Astrocyte (in vitro differentiated cells and primary cell): Measurements from ENCODE around the gene MVD. TPM values are rescaled to one million over a fixed set of nuclear protein-coding genes. Genes with fewer than 3 reads are reported as not detected.

Source experiments
- DNase-seq: peaks from one replicate; pipeline ENCODE4 v3.0.0-alpha.2; 2010; ENCODE audit warnings: low read depth
- FAIRE-seq: peaks from 2 replicates; lab custom pipeline; 2011; peaks lifted over from hg19 to GRCh38; lab: Jason Lieb, UNC
- H2AFZ ChIP-seq: 2 replicates; pipeline ENCODE4 v1.6.0; 2012; ENCODE audit warnings: low read depth, low read length, inconsistent platforms
- H3K27ac ChIP-seq: 2 replicates; pipeline ENCODE4 v1.5.1; 2011; ENCODE audit warnings: low read depth, low read length, inconsistent platforms
- H3K27me3 ChIP-seq: 2 replicates; pipeline ENCODE4 v1.6.0; 2011; ENCODE audit warnings: low read length, inconsistent platforms; ENCODE audit not compliant: insufficient read depth
- H3K36me3 ChIP-seq: 2 replicates; pipeline ENCODE4 v1.5.1; 2011; ENCODE audit warnings: low read length, inconsistent platforms; ENCODE audit not compliant: insufficient read depth
- H3K4me1 ChIP-seq: 2 replicates; pipeline ENCODE4 v1.5.1; 2011; ENCODE audit warnings: low read length, inconsistent platforms; ENCODE audit not compliant: insufficient read depth
- H3K4me2 ChIP-seq: 2 replicates; pipeline ENCODE4 v1.6.0; 2012; ENCODE audit warnings: low read length, inconsistent platforms
- H3K4me3 ChIP-seq: 2 replicates; pipeline ENCODE4 v1.5.1; 2011; ENCODE audit warnings: low read depth, mild to moderate bottlenecking, low read length, inconsistent platforms; ENCODE audit not compliant: insufficient read depth
- H3K79me2 ChIP-seq: 2 replicates; pipeline ENCODE4 v1.6.0; 2012; ENCODE audit warnings: mild to moderate bottlenecking, low read length, inconsistent platforms; ENCODE audit not compliant: insufficient read depth
- H3K9ac ChIP-seq: 2 replicates; pipeline ENCODE4 v1.6.0; 2012; ENCODE audit warnings: mild to moderate bottlenecking, low read length, inconsistent platforms
- H3K9me3 ChIP-seq: 2 replicates; pipeline ENCODE4 v1.5.1; 2012; ENCODE audit warnings: low read depth, mild to moderate bottlenecking, low read length, inconsistent platforms; ENCODE audit not compliant: insufficient read depth
- H4K20me1 ChIP-seq: 2 replicates; pipeline ENCODE4 v1.6.0; 2012; ENCODE audit warnings: low read length, inconsistent platforms; ENCODE audit not compliant: insufficient read depth
- H3K27ac Mint-ChIP-seq: one replicate; pipeline ENCODE4 v1.8.0; 2021; ENCODE audit warnings: mild to moderate bottlenecking, mixed read lengths; ENCODE audit not compliant: unreplicated experiment
- H3K27me3 Mint-ChIP-seq: one replicate; pipeline ENCODE4 v1.8.0; 2021; ENCODE audit warnings: low read depth, mixed read lengths; ENCODE audit not compliant: unreplicated experiment
- H3K36me3 Mint-ChIP-seq: one replicate; pipeline ENCODE4 v1.8.0; 2021; ENCODE audit warnings: low read depth, mixed read lengths; ENCODE audit not compliant: unreplicated experiment
- H3K4me1 Mint-ChIP-seq: one replicate; pipeline ENCODE4 v1.8.0; 2021; ENCODE audit warnings: low read depth, mixed read lengths; ENCODE audit not compliant: unreplicated experiment
- H3K4me3 Mint-ChIP-seq: one replicate; pipeline ENCODE4 v1.8.0; 2021; ENCODE audit warnings: mild to moderate bottlenecking, moderate library complexity, mixed read lengths; ENCODE audit not compliant: unreplicated experiment
- H3K9me3 Mint-ChIP-seq: one replicate; pipeline ENCODE4 v1.8.0; 2021; ENCODE audit warnings: mild to moderate bottlenecking, mixed read lengths; ENCODE audit not compliant: unreplicated experiment
- EZH2 ChIP-seq: IDR thresholded peaks from 2 replicates; pipeline ENCODE4 v1.6.1; 2012; ENCODE audit warnings: mild to moderate bottlenecking, low read length, inconsistent platforms; ENCODE audit not compliant: insufficient read depth
- total RNA-seq: library from RNA; stranded (reverse); gene quantifications from 2 replicates; pipeline ENCODE4 v1.2.1, GENCODE V29; 2021
- TF ChIP-seq, protein P1 (sequence below): IDR thresholded peaks from 2 replicates; pipeline ENCODE4 v1.5.1; 2011; ENCODE audit warnings: low read depth, mild to moderate bottlenecking, inconsistent platforms, low read length, moderate library complexity; ENCODE audit not compliant: insufficient read depth

MVD gene
- total RNA-seq, 1 donor from 2014 or later = 63.9 TPM

DNA sequence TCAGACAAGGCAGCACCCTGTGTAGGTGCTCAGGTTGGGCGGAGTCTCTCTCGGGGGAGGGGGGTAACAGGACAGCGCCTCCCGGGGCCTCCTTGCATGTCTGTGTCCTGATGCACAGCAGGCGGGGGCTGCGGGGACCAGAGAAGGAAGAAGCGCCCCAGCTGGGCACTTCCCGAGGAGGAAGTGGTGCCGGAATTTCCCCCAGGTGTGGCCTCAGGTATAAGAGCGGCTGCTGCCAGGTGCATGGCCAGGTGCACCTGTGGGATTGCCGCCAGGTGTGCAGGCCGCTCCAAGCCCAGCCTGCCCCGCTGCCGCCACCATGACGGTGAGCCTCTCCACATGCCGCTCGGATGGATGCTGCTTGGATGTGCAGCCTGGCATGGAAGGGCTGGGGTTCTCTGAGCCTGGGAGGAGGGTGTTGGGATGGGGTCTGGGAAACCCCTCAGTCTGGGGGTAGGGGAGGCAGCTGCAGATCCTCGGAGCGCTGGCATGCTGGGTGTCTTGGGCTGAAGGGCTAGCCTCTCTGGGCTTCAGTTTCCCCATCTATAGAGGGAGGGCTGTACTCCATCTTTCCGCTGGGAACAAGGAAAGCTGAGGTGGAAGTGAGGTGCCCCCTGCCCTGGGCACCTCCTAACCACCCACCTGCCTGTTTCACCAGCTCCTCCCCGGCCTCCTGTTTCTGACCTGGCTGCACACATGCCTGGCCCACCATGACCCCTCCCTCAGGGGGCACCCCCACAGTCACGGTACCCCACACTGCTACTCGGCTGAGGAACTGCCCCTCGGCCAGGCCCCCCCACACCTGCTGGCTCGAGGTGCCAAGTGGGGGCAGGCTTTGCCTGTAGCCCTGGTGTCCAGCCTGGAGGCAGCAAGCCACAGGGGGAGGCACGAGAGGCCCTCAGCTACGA, 24.3 kb downstream of the MVD start, which contains the start of gene IL17C:
TSS of gene IL17C (plus strand) at position 250 of the 908 bp plus-strand sequence. CDS start at position 320, 70 bp downstream.
- Histone ChIP-seq H3K27me3 (peaks cover 20% of the 10 kb centered on the region), H3K4me3 (no peak within 1 kb of the TSS), H3K4me2 (no peak within 1 kb of the TSS), H4K20me1 (peaks cover 8% of the 10 kb centered on the region), H3K27ac (no peak within 1 kb of the TSS), H3K36me3 (no peaks in the 10 kb centered on the region), H3K79me2 (no peaks in the 10 kb centered on the region), H2AFZ (no peak within 1 kb of the TSS), H3K4me1 (peaks cover 14% of the 10 kb centered on the region), H3K9me3 (no peaks in the 10 kb centered on the region), H3K9ac (no peak within 1 kb of the TSS)
- Mint-ChIP-seq H3K4me1 (peaks cover 4% of the 10 kb centered on the region), H3K4me3 (no peak within 1 kb of the TSS), H3K27ac (peak within 1 kb of the TSS; percentile 38), H3K36me3 (peaks cover 9% of the 10 kb centered on the region), H3K9me3 (no peaks in the 10 kb centered on the region), H3K27me3 (peaks cover 15% of the 10 kb centered on the region)
- TF ChIP-seq, protein P1, sequence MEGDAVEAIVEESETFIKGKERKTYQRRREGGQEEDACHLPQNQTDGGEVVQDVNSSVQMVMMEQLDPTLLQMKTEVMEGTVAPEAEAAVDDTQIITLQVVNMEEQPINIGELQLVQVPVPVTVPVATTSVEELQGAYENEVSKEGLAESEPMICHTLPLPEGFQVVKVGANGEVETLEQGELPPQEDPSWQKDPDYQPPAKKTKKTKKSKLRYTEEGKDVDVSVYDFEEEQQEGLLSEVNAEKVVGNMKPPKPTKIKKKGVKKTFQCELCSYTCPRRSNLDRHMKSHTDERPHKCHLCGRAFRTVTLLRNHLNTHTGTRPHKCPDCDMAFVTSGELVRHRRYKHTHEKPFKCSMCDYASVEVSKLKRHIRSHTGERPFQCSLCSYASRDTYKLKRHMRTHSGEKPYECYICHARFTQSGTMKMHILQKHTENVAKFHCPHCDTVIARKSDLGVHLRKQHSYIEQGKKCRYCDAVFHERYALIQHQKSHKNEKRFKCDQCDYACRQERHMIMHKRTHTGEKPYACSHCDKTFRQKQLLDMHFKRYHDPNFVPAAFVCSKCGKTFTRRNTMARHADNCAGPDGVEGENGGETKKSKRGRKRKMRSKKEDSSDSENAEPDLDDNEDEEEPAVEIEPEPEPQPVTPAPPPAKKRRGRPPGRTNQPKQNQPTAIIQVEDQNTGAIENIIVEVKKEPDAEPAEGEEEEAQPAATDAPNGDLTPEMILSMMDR = no peak
- no peak for TF ChIP-seq EZH2
- FAIRE-seq (no peak), DNase-seq (no peak)

DNA sequence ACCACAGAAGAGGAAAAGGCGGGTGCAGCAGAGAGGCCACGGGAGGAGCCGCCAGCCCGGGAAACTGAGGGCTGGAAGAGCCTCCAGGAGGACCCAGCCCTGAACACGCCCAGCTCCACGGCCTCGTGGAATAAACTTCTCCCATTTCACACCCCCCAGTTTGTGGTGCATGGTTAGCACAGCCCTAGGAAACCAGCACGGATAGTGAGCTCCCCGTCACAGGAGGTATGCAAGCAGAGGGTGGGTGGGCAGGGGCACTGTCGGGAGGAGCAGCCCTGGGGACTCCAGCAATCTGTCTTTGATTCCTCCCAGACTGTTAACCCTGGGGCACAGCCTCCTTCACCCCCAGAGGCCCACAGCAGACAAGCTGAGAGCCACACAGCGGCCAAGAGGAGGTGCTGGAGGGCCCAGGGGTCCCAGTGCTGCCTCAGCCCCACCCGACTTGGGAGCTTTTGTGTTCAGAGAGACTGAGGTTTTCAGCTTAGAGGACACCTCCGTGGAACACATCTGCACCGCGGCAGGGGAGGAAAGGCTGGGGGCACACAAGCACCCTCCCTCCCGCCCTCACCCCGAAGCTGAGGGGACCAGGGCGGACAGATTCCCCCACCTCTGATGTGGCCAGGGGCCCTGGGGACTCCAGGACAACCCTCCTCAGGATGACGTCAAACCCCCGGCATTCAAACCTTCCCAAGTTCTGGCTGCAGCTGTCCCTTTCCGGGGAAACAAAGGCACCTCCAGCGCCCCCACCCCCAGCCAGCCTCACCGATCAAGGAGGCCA, 26.2 kb downstream of the MVD start:
- H4K20me1 ChIP-seq = peaks cover 14% of the 10 kb centered on the region
- TF ChIP-seq EZH2 = no peak
- TF ChIP-seq, protein P1 = no peak
- no peak overlapping the region for H3K27ac ChIP-seq
- H3K4me3 ChIP-seq = no peak overlapping the region
- H3K36me3 ChIP-seq = no peaks in the 10 kb centered on the region
- Mint-ChIP-seq H3K4me1 (peaks cover 4% of the 10 kb centered on the region), H3K36me3 (peaks cover 9% of the 10 kb centered on the region), H3K4me3 (no peak overlapping the region), H3K9me3 (no peaks in the 10 kb centered on the region), H3K27me3 (peaks cover 15% of the 10 kb centered on the region), H3K27ac (no peak overlapping the region)
- no peak overlapping the region for H2AFZ ChIP-seq
- H3K4me2 ChIP-seq = no peak overlapping the region
- H3K27me3 ChIP-seq = peaks cover 20% of the 10 kb centered on the region
- no peak for DNase-seq
- no peak overlapping the region for H3K9ac ChIP-seq
- H3K9me3 ChIP-seq = no peaks in the 10 kb centered on the region
- H3K79me2 ChIP-seq = no peaks in the 10 kb centered on the region
- peaks cover 14% of the 10 kb centered on the region for H3K4me1 ChIP-seq
- no peak for FAIRE-seq
